Measurements from ENCODE around the gene SDF2. TPM values are rescaled to one million over a fixed set of nuclear protein-coding genes. Genes with fewer than 3 reads are reported as not detected.

Gene SDF2
- total and polyA plus RNA-seq, 10 of the 15 experiments (the other 5 are each of a cell fraction or from before 2014, with no cell fraction given): 29.8 to 81.0 (median 41.5) TPM

- H3K9me3 ChIP-seq (replicated peaks; ENCODE audit: control insufficient read depth, insufficient read depth, low read length): no peaks in the 10 kb centered on the region
- ChIA-PET POLR2A (no interaction called here), CTCF (interaction anchor here (1.5 kb wide), 1 partner anchor 129 kb away, joined by 3 read pairs; the partner anchor contains the start of gene ALDOC), SMC1A (ENCODE audit: uncharacterized antibody, unreplicated experiment) (interaction anchor here (1.4 kb wide), 1 partner anchor 12 kb away, joined by 4 read pairs; no protein-coding TSS in a partner anchor), RAD21 (ENCODE audit: unreplicated experiment) (no interaction called here)
- H3K4me3 ChIP-seq: no peak overlapping the region
- no peak overlapping the region for H3K9ac ChIP-seq (ENCODE audit: control insufficient read depth, insufficient read depth, low read length)
- intact Hi-C loops (cut with micrococcal nuclease; ENCODE audit: unreplicated experiment) (no loop called here), in situ Hi-C loops (cut with MboI) (no loop called here)
- no peak for ATAC-seq
- H3K4me2 ChIP-seq (ENCODE audit: control insufficient read depth, insufficient read depth): no peak overlapping the region
- H3K79me2 ChIP-seq (ENCODE audit: control insufficient read depth, insufficient read depth, low read length): no peaks in the 10 kb centered on the region
- WGBS (ENCODE audit: insufficient coverage, insufficient replicate concordance, low lambda C conversion rate, missing lambda C conversion rate): 95% methylated on average over 10 of the region's 10 CpGs
- no peak for FAIRE-seq
- BruUV-seq (replicated peaks): no TSS peak
- no peak overlapping the region for H3K27ac ChIP-seq (ENCODE audit: control insufficient read depth, insufficient read depth)
- H3K27me3 ChIP-seq (replicated peaks in 1 of 2; ENCODE audit: control insufficient read depth in 2 of 2, insufficient read depth in 2 of 2, low read length in 1 of 2): no peaks in the 10 kb centered on the region
- H4K20me1 ChIP-seq (ENCODE audit: control insufficient read depth, insufficient read depth): no peaks in the 10 kb centered on the region
- DNase-seq (ENCODE audit: low read depth, low spot score): no peak
- no peak overlapping the region for H2AFZ ChIP-seq (ENCODE audit: control insufficient read depth, low read depth, low read length)
- H3K36me3 ChIP-seq (ENCODE audit: control insufficient read depth in 2 of 2, insufficient read depth in 2 of 2, low read length in 1 of 2): peaks cover 8 to 20% of the 10 kb centered on the region in 2 experiments; a peak in 3 of 4 replicates
- no peaks in the 10 kb centered on the region; the same call in 1 of the 2 replicates for H3K4me1 ChIP-seq (ENCODE audit: control insufficient read depth, insufficient read depth, low read length)
- 0 out of 2 replicates have a peak, but pooled peaks have one; percentile 14 for TF ChIP-seq POLR2A (IDR thresholded peaks at IDR 0.05; ENCODE audit: low read depth, low read length)
- no peak for TF ChIP-seq CREM (IDR thresholded peaks at IDR 0.05; ENCODE audit: low read depth)
- TF ChIP-seq SMC3 (IDR thresholded peaks at IDR 0.05; ENCODE audit: borderline replicate concordance, low read length): no peak
Observed at GRCh38 chr17:28705728-28706334, 44.1 kb upstream of the SDF2 start.

GRCh38 chr17:28705074-28705659 lies 43.5 kb upstream of the SDF2 start:
- Histone ChIP-seq H3K36me3 (ENCODE audit: control insufficient read depth in 2 of 2, insufficient read depth in 2 of 2, low read length in 1 of 2) (peaks cover 10 to 27% of the 10 kb centered on the region in 2 experiments; a peak in 3 of 4 replicates), H3K9ac (ENCODE audit: control insufficient read depth, insufficient read depth, low read length) (no peak overlapping the region), H3K4me3 (no peak overlapping the region), H3K27me3 (replicated peaks in 1 of 2; ENCODE audit: control insufficient read depth in 2 of 2, insufficient read depth in 2 of 2, low read length in 1 of 2) (no peaks in the 10 kb centered on the region), H3K9me3 (replicated peaks; ENCODE audit: control insufficient read depth, insufficient read depth, low read length) (no peaks in the 10 kb centered on the region), H3K79me2 (ENCODE audit: control insufficient read depth, insufficient read depth, low read length) (no peaks in the 10 kb centered on the region), H3K4me2 (ENCODE audit: control insufficient read depth, insufficient read depth) (no peak overlapping the region), H4K20me1 (ENCODE audit: control insufficient read depth, insufficient read depth) (no peaks in the 10 kb centered on the region), H3K27ac (ENCODE audit: control insufficient read depth, insufficient read depth) (no peak overlapping the region), H3K4me1 (ENCODE audit: control insufficient read depth, insufficient read depth, low read length) (no peaks in the 10 kb centered on the region), H2AFZ (ENCODE audit: control insufficient read depth, low read depth, low read length) (no peak overlapping the region)
- ChIA-PET CTCF (interaction anchor here (1.5 kb wide), 1 partner anchor 128 kb away, joined by 3 read pairs; the partner anchor contains the start of gene ALDOC), POLR2A (interaction anchor here (0.7 kb wide), 1 partner anchor 11 kb away, joined by 3 read pairs; no protein-coding TSS in a partner anchor), RAD21 (ENCODE audit: unreplicated experiment) (no interaction called here), SMC1A (ENCODE audit: uncharacterized antibody, unreplicated experiment) (interaction anchor here (1.4 kb wide), 1 partner anchor 12 kb away, joined by 4 read pairs; no protein-coding TSS in a partner anchor)
- intact Hi-C loops (cut with micrococcal nuclease; ENCODE audit: unreplicated experiment) (no loop called here), in situ Hi-C loops (cut with MboI) (no loop called here)
- FAIRE-seq: no peak
- 72% methylated on average over 5 of the region's 5 CpGs for WGBS (ENCODE audit: insufficient coverage, insufficient replicate concordance, low lambda C conversion rate, missing lambda C conversion rate)
- no TSS peak for BruUV-seq (replicated peaks)
- no peak for DNase-seq (ENCODE audit: low read depth, low spot score)
- ATAC-seq: no peak
- TF ChIP-seq YY1 (IDR thresholded peaks at IDR 0.05; ENCODE audit: low read depth, low read length) (no peak), HDGF (IDR thresholded peaks at IDR 0.05) (no peak), IRF5 (IDR thresholded peaks at IDR 0.05; ENCODE audit: borderline replicate concordance) (no peak), CBX3 (IDR thresholded peaks at IDR 0.05; ENCODE audit: borderline replicate concordance, low read depth) (no peak), ZNF217 (IDR thresholded peaks at IDR 0.05) (no peak), USF2 (IDR thresholded peaks at IDR 0.05; ENCODE audit: borderline replicate concordance, low read depth, low read length) (no peak), RELB (IDR thresholded peaks at IDR 0.05; ENCODE audit: low read depth) (no peak), ZBTB33 (IDR thresholded peaks at IDR 0.05) (no peak)

Data from GM12878 (cell line).